Neural progenitor cell (in vitro differentiated cells): ENCODE data around the gene MIS18BP1. TPM values are rescaled to one million over a fixed set of nuclear protein-coding genes. Genes with fewer than 3 reads are reported as not detected.

Source experiments
- DNase-seq: peaks from one replicate; pipeline ENCODE4 v3.0.0-alpha.2; 2016; ENCODE audit warnings: low spot score
- H2AFZ ChIP-seq: fragments of 200-600 bp; sonication (generic); replicated peaks from 2 replicates; pipeline ENCODE4 v1.6.1; 2016; ENCODE audit warnings: antibody characterized with exemption
- H3F3A ChIP-seq: fragments of 200-600 bp; sonication (generic); 2 replicates; pipeline ENCODE4 v1.6.1; 2016; ENCODE audit warnings: antibody characterized with exemption, low read depth
- H3K27ac ChIP-seq: fragments of 200-600 bp; sonication (generic); 2 replicates; pipeline ENCODE4 v1.5.1; 2016; ENCODE audit warnings: mild to moderate bottlenecking
- H3K27me3 ChIP-seq: fragments of 200-600 bp; sonication (generic); 2 replicates; pipeline ENCODE4 v1.6.1; 2016; ENCODE audit warnings: mild to moderate bottlenecking, moderate library complexity
- H3K36me3 ChIP-seq: fragments of 200-600 bp; sonication (generic); 2 replicates; pipeline ENCODE4 v1.5.1; 2016
- H3K4me1 ChIP-seq: fragments of 200-600 bp; sonication (generic); 2 replicates; pipeline ENCODE4 v1.6.1; 2016; ENCODE audit warnings: mixed run types
- H3K4me2 ChIP-seq: fragments of 200-600 bp; sonication (generic); 2 replicates; pipeline ENCODE4 v1.6.1; 2016
- H3K4me3 ChIP-seq: fragments of 200-600 bp; sonication (generic); 2 replicates; pipeline ENCODE4 v1.5.1; 2016
- H3K79me2 ChIP-seq: fragments of 200-600 bp; sonication (generic); 2 replicates; pipeline ENCODE4 v1.6.1; 2016; ENCODE audit warnings: low read depth
- H3K9ac ChIP-seq: fragments of 200-600 bp; sonication (generic); 2 replicates; pipeline ENCODE4 v1.6.1; 2016
- H3K9me3 ChIP-seq: fragments of 200-600 bp; sonication (generic); 2 replicates; pipeline ENCODE4 v1.5.1; 2016; ENCODE audit warnings: low read depth
- H4K20me1 ChIP-seq: fragments of 200-600 bp; sonication (generic); 2 replicates; pipeline ENCODE4 v1.6.1; 2016; ENCODE audit warnings: low read depth
- H3K27ac Mint-ChIP-seq: 3 replicates; pipeline ENCODE4 v1.8.0; 2021; ENCODE audit warnings: mixed read lengths
- H3K27me3 Mint-ChIP-seq: 2 replicates; pipeline ENCODE4 v1.8.0; 2022; ENCODE audit warnings: low read depth, mild to moderate bottlenecking, inconsistent platforms, moderate library complexity, mixed read lengths; ENCODE audit not compliant: insufficient read depth
- H3K36me3 Mint-ChIP-seq: 3 replicates; pipeline ENCODE4 v1.8.0; 2021; ENCODE audit warnings: mixed read lengths
- H3K4me1 Mint-ChIP-seq: 3 replicates; pipeline ENCODE4 v1.8.0; 2021; ENCODE audit warnings: mixed read lengths
- H3K4me3 Mint-ChIP-seq: 3 replicates; pipeline ENCODE4 v1.8.0; 2021; ENCODE audit warnings: mild to moderate bottlenecking, moderate library complexity, mixed read lengths
- H3K9me3 Mint-ChIP-seq: 3 replicates; pipeline ENCODE4 v1.8.0; 2020; ENCODE audit warnings: mixed read lengths
- CTCF ChIP-seq: fragments of 200-600 bp; sonication (generic); IDR thresholded peaks from 2 replicates; pipeline ENCODE4 v1.5.1; 2017; ENCODE audit warnings: antibody characterized with exemption, mild to moderate bottlenecking
- EZH2 ChIP-seq: fragments of 200-600 bp; sonication (generic); IDR thresholded peaks from 2 replicates; pipeline ENCODE4 v1.6.1; 2017; ENCODE audit warnings: antibody characterized with exemption, mild to moderate bottlenecking, moderate library complexity
- EZH2phosphoT487 ChIP-seq: fragments of 200-600 bp; sonication (generic); IDR thresholded peaks from 2 replicates; pipeline ENCODE4 v1.6.1; 2017; ENCODE audit warnings: antibody characterized with exemption
- small RNA-seq: library from RNA; depleted of rRNA; stranded (forward); fragments of <200 nt; gene quantifications from one replicate; pipeline ENCODE3, GENCODE V24; 2015
- total RNA-seq: library from RNA; depleted of rRNA; stranded (reverse); fragments of >200 nt; gene quantifications from 2 replicates; pipeline ENCODE4 v1.2.3, GENCODE V29; 2015; ENCODE audit warnings: low replicate concordance

The MIS18BP1 gene
- total RNA-seq, 1 donor from 2014 or later = 211 TPM

- no peaks in the 10 kb centered on the region for H3K9me3 ChIP-seq
- H3K4me1 ChIP-seq = no peaks in the 10 kb centered on the region
- no peak overlapping the region for H2AFZ ChIP-seq
- no peaks in the 10 kb centered on the region for H3K27me3 ChIP-seq
- H3K4me3 Mint-ChIP-seq = no peak overlapping the region
- no peaks in the 10 kb centered on the region for H3K79me2 ChIP-seq
- H3K4me2 ChIP-seq = no peak overlapping the region
- TF ChIP-seq EZH2phosphoT487 = no peak
- TF ChIP-seq CTCF = no peak
- TF ChIP-seq EZH2 = no peak
- no peaks in the 10 kb centered on the region for H3F3A ChIP-seq
- H3K27ac Mint-ChIP-seq = no peak overlapping the region
- peaks cover 5% of the 10 kb centered on the region for H3K36me3 Mint-ChIP-seq
- no peak overlapping the region for H3K4me3 ChIP-seq
- DNase-seq = no peak
- no peak overlapping the region for H3K9ac ChIP-seq
- H4K20me1 ChIP-seq = no peaks in the 10 kb centered on the region
- peaks cover 2% of the 10 kb centered on the region for H3K27me3 Mint-ChIP-seq
- H3K27ac ChIP-seq = no peak overlapping the region
- H3K36me3 ChIP-seq = peaks cover 8% of the 10 kb centered on the region
- H3K4me1 Mint-ChIP-seq = no peaks in the 10 kb centered on the region
- no peaks in the 10 kb centered on the region for H3K9me3 Mint-ChIP-seq
These were observed 83.1 kb downstream of the MIS18BP1 start for GRCh38 chr14:45169906-45170305.

- Histone ChIP-seq H3K27me3 (no peaks in the 10 kb centered on the region), H2AFZ (no peak overlapping the region), H4K20me1 (no peaks in the 10 kb centered on the region), H3K4me2 (no peak overlapping the region), H3K9me3 (no peaks in the 10 kb centered on the region), H3K9ac (no peak overlapping the region), H3K27ac (no peak overlapping the region), H3K79me2 (no peaks in the 10 kb centered on the region), H3K4me1 (no peaks in the 10 kb centered on the region), H3F3A (no peaks in the 10 kb centered on the region), H3K36me3 (no peaks in the 10 kb centered on the region), H3K4me3 (no peak overlapping the region)
- no peak for DNase-seq
- Mint-ChIP-seq H3K4me3 (no peak overlapping the region), H3K27me3 (no peaks in the 10 kb centered on the region), H3K27ac (no peak overlapping the region), H3K4me1 (no peaks in the 10 kb centered on the region), H3K36me3 (peaks cover 2% of the 10 kb centered on the region), H3K9me3 (no peaks in the 10 kb centered on the region)
- TF ChIP-seq EZH2phosphoT487 (no peak), CTCF (no peak), EZH2 (no peak)
These were observed 96.9 kb downstream of the MIS18BP1 start for GRCh38 chr14:45156067-45156466.

Small RNAs within 50 kb of the gene (small RNA-seq; reads per million reads assigned to genes)
- gene RNU6-552P = not detected

Other genes starting within 250 kb of the MIS18BP1 start
- gene PRPF39, start 169.1 kb downstream of the MIS18BP1 start, total RNA-seq = 48.2 and 97.2 TPM in 2 replicates
- 149 and 209 TPM in 2 replicates for gene FKBP3, start 118.7 kb downstream of the MIS18BP1 start, total RNA-seq
- gene FANCM, start 117.3 kb downstream of the MIS18BP1 start, total RNA-seq = 18.6 and 29.4 TPM in 2 replicates